ENCODE measurements around the gene IFNAR1. TPM values are rescaled to one million over a fixed set of nuclear protein-coding genes. Genes with fewer than 3 reads are reported as not detected.

IFNAR1 gene
- total and polyA plus RNA-seq, 7 donors = 10.4 to 31.6 (median 17.5) TPM

DNA sequence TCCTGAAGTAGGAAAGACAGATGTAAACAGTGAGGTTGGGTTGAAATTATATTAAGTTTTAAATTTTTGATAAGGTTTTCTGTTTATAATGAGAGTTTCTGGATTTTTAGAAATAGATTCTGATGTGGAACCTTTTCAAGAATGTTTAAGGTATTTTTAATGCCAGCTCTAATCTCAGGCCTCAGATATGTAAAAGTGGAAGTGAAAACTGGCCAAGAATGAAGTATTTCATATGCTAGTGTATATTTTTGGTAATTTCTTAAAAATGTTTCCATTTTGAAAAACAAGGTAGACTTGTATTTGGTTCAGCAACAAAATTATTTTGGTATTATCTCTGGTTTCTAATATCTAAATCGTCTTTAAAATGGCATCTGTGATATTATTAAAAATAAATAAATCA, 14.4 kb downstream of the IFNAR1 start:
- TF ChIP-seq, protein P1, sequence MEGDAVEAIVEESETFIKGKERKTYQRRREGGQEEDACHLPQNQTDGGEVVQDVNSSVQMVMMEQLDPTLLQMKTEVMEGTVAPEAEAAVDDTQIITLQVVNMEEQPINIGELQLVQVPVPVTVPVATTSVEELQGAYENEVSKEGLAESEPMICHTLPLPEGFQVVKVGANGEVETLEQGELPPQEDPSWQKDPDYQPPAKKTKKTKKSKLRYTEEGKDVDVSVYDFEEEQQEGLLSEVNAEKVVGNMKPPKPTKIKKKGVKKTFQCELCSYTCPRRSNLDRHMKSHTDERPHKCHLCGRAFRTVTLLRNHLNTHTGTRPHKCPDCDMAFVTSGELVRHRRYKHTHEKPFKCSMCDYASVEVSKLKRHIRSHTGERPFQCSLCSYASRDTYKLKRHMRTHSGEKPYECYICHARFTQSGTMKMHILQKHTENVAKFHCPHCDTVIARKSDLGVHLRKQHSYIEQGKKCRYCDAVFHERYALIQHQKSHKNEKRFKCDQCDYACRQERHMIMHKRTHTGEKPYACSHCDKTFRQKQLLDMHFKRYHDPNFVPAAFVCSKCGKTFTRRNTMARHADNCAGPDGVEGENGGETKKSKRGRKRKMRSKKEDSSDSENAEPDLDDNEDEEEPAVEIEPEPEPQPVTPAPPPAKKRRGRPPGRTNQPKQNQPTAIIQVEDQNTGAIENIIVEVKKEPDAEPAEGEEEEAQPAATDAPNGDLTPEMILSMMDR (IDR thresholded peaks at IDR 0.05) = no peak
- Histone ChIP-seq H3K4me3 (no peak overlapping the region), H3K4me1 (no peaks in the 10 kb centered on the region), H3K27ac (no peak overlapping the region), H3K9me3 (no peaks in the 10 kb centered on the region), H3K36me3 (ENCODE audit: insufficient read depth in 1 of 2, low read depth in 1 of 2) (peaks cover 2 to 66% of the 10 kb centered on the region in 2 donors), H3K27me3 (ENCODE audit: insufficient read depth in 3 of 3, low read length in 2 of 3) (no peaks in the 10 kb centered on the region)
- intact Hi-C loops (cut with DNase I) = no loop called here
- no peak for ATAC-seq
- DNase-seq = no peak
- WGBS, 3 donors = 95 to 98% (median 96%) methylated on average over 1 of the region's 1 CpG

DNA sequence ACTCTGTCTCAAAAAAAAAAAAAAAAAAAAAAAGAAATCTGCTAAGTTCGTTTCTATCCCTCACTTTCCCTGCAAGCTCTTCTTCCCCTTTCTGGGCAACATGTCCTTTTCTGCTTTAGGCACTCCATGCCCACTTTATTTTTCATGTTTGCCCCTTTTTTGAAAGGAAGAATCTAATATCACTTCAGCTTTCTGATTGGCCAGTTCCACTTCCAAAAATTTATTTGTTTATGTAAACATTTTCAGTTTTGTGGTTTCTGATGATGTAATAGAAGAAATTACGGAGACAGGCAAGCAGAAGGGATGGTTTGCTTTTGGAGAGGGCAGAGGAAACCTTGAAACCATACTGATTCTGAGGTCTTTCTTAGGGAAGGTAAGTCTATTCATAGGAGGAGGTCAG, 15.1 kb downstream of the IFNAR1 start:
- 58 to 69% (median 66%) methylated on average over 2 of the region's 2 CpGs for WGBS, 3 donors
- Histone ChIP-seq H3K9me3 (no peaks in the 10 kb centered on the region), H3K27ac (no peak overlapping the region), H3K36me3 (ENCODE audit: insufficient read depth in 1 of 2, low read depth in 1 of 2) (peaks cover 2 to 73% of the 10 kb centered on the region in 2 donors), H3K4me1 (no peaks in the 10 kb centered on the region), H3K4me3 (no peak overlapping the region), H3K27me3 (ENCODE audit: insufficient read depth in 3 of 3, low read length in 2 of 3) (no peaks in the 10 kb centered on the region)
- intact Hi-C loops (cut with DNase I) = no loop called here
- DNase-seq = no peak
- no peak for ATAC-seq
- TF ChIP-seq, protein P1 (IDR thresholded peaks at IDR 0.05) = no peak

DNA sequence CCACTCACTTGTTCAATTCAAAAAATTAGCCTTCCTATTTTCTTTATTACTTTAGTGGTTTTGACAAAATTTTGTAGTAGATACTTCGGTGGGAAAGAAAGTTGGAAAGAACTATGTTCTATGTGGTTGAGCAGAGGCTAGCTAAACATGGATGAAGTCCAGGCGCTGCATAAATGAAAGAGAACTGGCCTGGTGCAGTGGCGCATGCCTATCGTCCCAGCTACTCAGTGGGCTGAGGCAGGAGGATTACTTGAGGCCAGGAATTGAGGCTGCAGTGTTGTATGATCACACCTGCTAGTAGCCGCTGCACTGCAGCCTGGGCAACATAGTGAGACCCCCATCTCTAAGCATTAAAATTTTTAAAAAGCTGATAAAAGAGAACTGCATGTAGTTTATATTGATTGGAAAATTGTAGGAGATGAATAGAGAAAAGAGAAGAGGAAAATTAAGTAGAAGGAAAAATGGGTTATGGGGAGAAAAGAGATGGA, 21.0 kb downstream of the IFNAR1 start:
- no peak for ATAC-seq
- TF ChIP-seq, protein P1 (IDR thresholded peaks at IDR 0.05) = no peak
- H3K4me3 ChIP-seq = no peak overlapping the region
- 92 to 96% (median 93%) methylated on average over 5 of the region's 5 CpGs for WGBS, 3 donors
- H3K36me3 ChIP-seq (ENCODE audit: insufficient read depth in 1 of 2, low read depth in 1 of 2) = peaks cover 2 to 92% of the 10 kb centered on the region in 2 donors
- no peaks in the 10 kb centered on the region for H3K9me3 ChIP-seq
- no peaks in the 10 kb centered on the region for H3K4me1 ChIP-seq
- no peaks in the 10 kb centered on the region for H3K27me3 ChIP-seq (ENCODE audit: insufficient read depth in 3 of 3, low read length in 2 of 3)
- intact Hi-C loops (cut with DNase I) = no loop called here
- DNase-seq = no peak
- no peak overlapping the region for H3K27ac ChIP-seq

DNA sequence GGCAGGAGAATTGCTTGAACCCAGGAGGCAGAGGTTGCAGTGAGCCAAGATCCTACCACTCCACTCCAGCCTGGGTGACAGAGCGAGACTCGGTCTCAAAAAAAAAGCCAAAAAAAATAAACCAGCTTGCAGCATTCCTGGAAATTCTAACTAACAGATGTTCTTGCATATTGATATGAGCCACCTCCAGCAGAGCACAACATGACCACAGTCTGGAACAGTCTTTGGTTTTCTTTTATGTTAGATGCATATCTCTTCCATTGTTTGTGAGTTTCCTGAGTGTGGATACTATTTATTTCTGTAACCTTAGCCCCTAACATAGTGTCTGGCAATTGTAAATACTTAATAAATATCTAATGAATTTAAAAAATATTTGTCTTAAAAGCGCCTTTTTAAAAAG, 23.9 kb downstream of the IFNAR1 start:
- intact Hi-C loops (cut with DNase I) = no loop called here
- peaks cover 2 to 92% of the 10 kb centered on the region in 2 donors for H3K36me3 ChIP-seq (ENCODE audit: insufficient read depth in 1 of 2, low read depth in 1 of 2)
- ATAC-seq = no peak
- H3K27me3 ChIP-seq (ENCODE audit: insufficient read depth in 3 of 3, low read length in 2 of 3) = no peaks in the 10 kb centered on the region
- no peaks in the 10 kb centered on the region for H3K9me3 ChIP-seq
- no peak overlapping the region for H3K4me3 ChIP-seq
- H3K27ac ChIP-seq = no peak overlapping the region
- no peaks in the 10 kb centered on the region for H3K4me1 ChIP-seq
- DNase-seq = no peak
- TF ChIP-seq, protein P1 (IDR thresholded peaks at IDR 0.05) = no peak
- WGBS, 3 donors = 69 to 82% (median 77%) methylated on average over 3 of the region's 3 CpGs

DNA sequence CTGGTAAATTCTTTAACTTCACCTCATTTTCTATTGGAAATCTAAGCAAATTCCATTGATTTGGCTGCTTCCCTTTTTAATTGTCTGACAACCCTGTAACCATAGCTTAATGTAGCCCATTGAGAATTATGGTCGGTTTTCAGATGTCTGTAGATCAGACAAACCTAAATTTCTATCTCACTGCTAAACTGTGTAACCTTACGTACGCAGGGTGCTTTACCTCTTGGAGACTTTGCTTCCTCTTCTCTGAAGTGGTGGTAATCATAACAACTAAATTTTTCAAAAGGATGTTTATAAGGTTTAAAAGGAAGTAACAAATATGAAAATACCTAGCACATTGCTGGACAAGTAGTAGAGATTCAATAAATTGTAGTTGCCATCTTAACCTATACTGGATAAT, 25.9 kb downstream of the IFNAR1 start:
- Histone ChIP-seq H3K4me3 (no peak overlapping the region), H3K27ac (no peak overlapping the region), H3K4me1 (no peaks in the 10 kb centered on the region), H3K9me3 (no peaks in the 10 kb centered on the region), H3K27me3 (ENCODE audit: insufficient read depth in 3 of 3, low read length in 2 of 3) (no peaks in the 10 kb centered on the region), H3K36me3 (ENCODE audit: insufficient read depth in 1 of 2, low read depth in 1 of 2) (peaks cover 7 to 92% of the 10 kb centered on the region in 2 donors)
- TF ChIP-seq, protein P1 (IDR thresholded peaks at IDR 0.05) = no peak
- no peak for ATAC-seq
- 91 to 96% (median 95%) methylated on average over 3 of the region's 3 CpGs for WGBS, 3 donors
- DNase-seq = no peak
- intact Hi-C loops (cut with DNase I) = no loop called here
